Aorta (tissue), 5 donors: ENCODE results near the gene R3HDM4. TPM values are rescaled to one million over a fixed set of nuclear protein-coding genes. Genes with fewer than 3 reads are reported as not detected.
"Not testable (repeated sequence)": the region's sequence is repeated elsewhere in the genome, so short reads cannot be mapped to it uniquely, and the experiment has no call there.

Experiments
- ATAC-seq: fragments of 200-7000 bp; cut with Tn5 transposase; one replicate; pipeline ENCODE4 v1.9.1; 2022; ENCODE audit warnings: moderate library complexity; ENCODE audit not compliant: low FRiP score
- DNase-seq, 2 donors: peaks; one replicate each; pipeline ENCODE4 v3.0.0-alpha.2; 2020
- H3K27ac ChIP-seq, 2 donors: one replicate each; pipeline ENCODE4 v1.5.1; 2013; ENCODE audit warnings: low read length in 2 of 2, mild to moderate bottlenecking in 2 of 2, moderate library complexity in 2 of 2, control low read depth in 1 of 2, inconsistent platforms in 1 of 2, low read depth in 1 of 2
- H3K27me3 ChIP-seq, 2 donors: one replicate each; pipeline ENCODE4 v1.6.1; 2013; ENCODE audit warnings: control low read depth in 1 of 2, low read length in 1 of 2, mild to moderate bottlenecking in 1 of 2, moderate library complexity in 1 of 2; ENCODE audit not compliant: insufficient read depth in 2 of 2, control insufficient read depth in 1 of 2
- H3K36me3 ChIP-seq, 2 donors: one replicate each; pipeline ENCODE4 v1.6.1; 2013; ENCODE audit warnings: control low read depth in 1 of 2, low read length in 1 of 2, mild to moderate bottlenecking in 1 of 2; ENCODE audit not compliant: insufficient read depth in 2 of 2, control insufficient read depth in 1 of 2
- H3K4me1 ChIP-seq, 2 donors: one replicate each; pipeline ENCODE4 v1.6.1; 2013; ENCODE audit warnings: low read length in 2 of 2, control low read depth in 1 of 2, mild to moderate bottlenecking in 1 of 2, moderate library complexity in 1 of 2; ENCODE audit not compliant: insufficient read depth in 2 of 2, control insufficient read depth in 1 of 2
- H3K4me3 ChIP-seq, 2 donors: one replicate each; pipeline ENCODE4 v1.5.1; 2013; ENCODE audit warnings: low read length in 2 of 2, control low read depth in 1 of 2, mild to moderate bottlenecking in 1 of 2
- H3K9me3 ChIP-seq: one replicate; pipeline ENCODE4 v1.6.1; 2013; ENCODE audit warnings: mild to moderate bottlenecking, low read length; ENCODE audit not compliant: control insufficient read depth
- WGBS, 2 donors: extraction: QIAGEN DNeasy Blood & Tissue Kit; methylation state at CpG; one replicate each; pipeline ENCODE4 v1.1.7; 2013; 5-methylcytosine and 5-hydroxymethylcytosine counted together
- intact Hi-C, 2 donors: fragments of 100-400 bp; cut with DNase I; formaldehyde crosslinking; loops; one replicate each; pipeline versions ENCODE4 v1.14.2 to v1.15.0; 2022
- polyA plus RNA-seq, 2 donors: library from polyadenylated mRNA; stranded (reverse); fragments of 200-250 nt; gene quantifications; one replicate each; pipeline ENCODE4 v1.2.3, GENCODE V29; 2013
- total RNA-seq, 2 donors: library from RNA; stranded (reverse); fragmentation: NEBNext Ultra II Directional; extraction: Animal tissue kit (Norgen Biotek cat#: 25700); gene quantifications; one replicate each; pipeline ENCODE4 v1.2.1, GENCODE V29; 2021
- donor health status: healthy with polysubstance abuse.
- donor health status: Bipolar disorder and iron deficiency.
- donor health status: DM: no; HTN: no; CAD: no.
- donor health status: DM: no; HTN: no; CAD: no.
- donor health status: DM: yes; HTN: yes; CAD: no.

R3HDM4 gene
- total and polyA plus RNA-seq, 4 donors, result 19.7 to 43.8 (median 38.9) TPM

GRCh38 chr19:884420-885211 is 28.4 kb downstream of the R3HDM4 start:
- Histone ChIP-seq H3K36me3 (peaks cover 0 to 2% of the 10 kb centered on the region in 2 donors), H3K4me3 (no peak overlapping the region), H3K9me3 (no peaks in the 10 kb centered on the region), H3K27ac (no peak overlapping the region), H3K4me1 (no peaks in the 10 kb centered on the region), H3K27me3 (no peaks in the 10 kb centered on the region)
- ATAC-seq (no peak), DNase-seq (no peak)
- intact Hi-C loops, result no loop called here
- 91 to 93% methylated on average over 49 to 51 of the region's 51 CpGs for WGBS, 2 donors

- ATAC-seq (no peak), DNase-seq (no peak)
- intact Hi-C loops, result no loop called here
- Histone ChIP-seq H3K27me3 (no peaks in the 10 kb centered on the region), H3K27ac (no peak overlapping the region), H3K36me3 (peaks cover 0 to 1% of the 10 kb centered on the region in 2 donors), H3K4me1 (no peaks in the 10 kb centered on the region), H3K9me3 (no peaks in the 10 kb centered on the region), H3K4me3 (no peak overlapping the region)
- WGBS, 2 donors, result 85% methylated on average over 22 of the region's 22 CpGs
Measured at GRCh38 chr19:883661-884211, 29.3 kb downstream of the R3HDM4 start.

- H3K27ac ChIP-seq, result no peak overlapping the region
- H3K4me1 ChIP-seq, result no peaks in the 10 kb centered on the region
- H3K9me3 ChIP-seq, result no peaks in the 10 kb centered on the region
- intact Hi-C loops, result no loop called here
- no peak overlapping the region for H3K4me3 ChIP-seq
- ATAC-seq, result no peak
- WGBS, 2 donors, result 88 to 92% methylated on average over 17 to 30 of the region's 30 CpGs
- DNase-seq, result no peak
- peaks cover 0 to 1% of the 10 kb centered on the region in 2 donors for H3K36me3 ChIP-seq
- no peaks in the 10 kb centered on the region for H3K27me3 ChIP-seq
Measured at GRCh38 chr19:882871-883497, 30.0 kb downstream of the R3HDM4 start.

- no peaks in the 10 kb centered on the region for H3K27me3 ChIP-seq
- no peak for ATAC-seq
- no peaks in the 10 kb centered on the region for H3K9me3 ChIP-seq
- intact Hi-C loops, result no loop called here
- no peak overlapping the region for H3K4me3 ChIP-seq
- peaks cover 0 to 1% of the 10 kb centered on the region in 2 donors for H3K36me3 ChIP-seq
- 98% methylated on average over 31 to 34 of the region's 34 CpGs for WGBS, 2 donors
- H3K4me1 ChIP-seq, result no peaks in the 10 kb centered on the region
- DNase-seq, result no peak
- H3K27ac ChIP-seq, result no peak overlapping the region
Measured at GRCh38 chr19:881385-882071, 31.5 kb downstream of the R3HDM4 start.

GRCh38 chr19:879711-880438 is 33.1 kb downstream of the R3HDM4 start:
- H3K36me3 ChIP-seq, result peaks cover 0 to 1% of the 10 kb centered on the region in 2 donors
- no peaks in the 10 kb centered on the region for H3K9me3 ChIP-seq
- intact Hi-C loops, result no loop called here
- no peaks in the 10 kb centered on the region for H3K27me3 ChIP-seq
- DNase-seq, result no peak
- ATAC-seq, result no peak
- no peak overlapping the region for H3K27ac ChIP-seq
- H3K4me1 ChIP-seq, result no peaks in the 10 kb centered on the region
- no peak overlapping the region for H3K4me3 ChIP-seq
- 87 to 88% methylated on average over 34 to 37 of the region's 37 CpGs for WGBS, 2 donors

GRCh38 chr19:878751-879561 is 34.1 kb downstream of the R3HDM4 start:
- intact Hi-C loops, H3K4me1 ChIP-seq, H3K27ac ChIP-seq, H3K9me3 ChIP-seq, H3K36me3 ChIP-seq, H3K27me3 ChIP-seq, H3K4me3 ChIP-seq, ATAC-seq, DNase-seq: not testable (repeated sequence)
- WGBS, 2 donors, result 86 to 89% methylated on average over 20 to 24 of the region's 24 CpGs

- H3K27me3 ChIP-seq, ATAC-seq, H3K9me3 ChIP-seq, intact Hi-C loops, H3K4me3 ChIP-seq, DNase-seq, H3K4me1 ChIP-seq, H3K27ac ChIP-seq, H3K36me3 ChIP-seq: not testable (repeated sequence)
- 84 to 89% methylated on average over 14 to 23 of the region's 23 CpGs for WGBS, 2 donors
Measured at GRCh38 chr19:877992-878660, 34.9 kb downstream of the R3HDM4 start.
